Erythroblast (primary cell): ENCODE data around the gene TBCK.

Source experiments
- GATA1 ChIP-seq: IDR thresholded peaks from 2 replicates; pipeline ENCODE4 v1.6.1; 2011; ENCODE audit warnings: low read depth, mild to moderate bottlenecking, control low read depth, low read length, moderate library complexity
- POLR2A ChIP-seq: IDR thresholded peaks from 2 replicates; pipeline ENCODE4 v1.6.1; 2011; ENCODE audit warnings: mild to moderate bottlenecking, low read length

- TF ChIP-seq POLR2A (no peak), GATA1 (no peak)
Observed at GRCh38 chr4:106317815-106318214, 1.8 kb upstream of the TBCK start.
